HK-2 (cell line): ENCODE measurements around the gene EEF1AKMT4.

ENCODE experiments used
- DNase-seq: peaks from one replicate; pipeline ENCODE4 v3.0.0-alpha.2; 2018; ENCODE audit not compliant: unreplicated experiment

The EEF1AKMT4 gene

GRCh38 chr3:184249412-184250166 is at the start of gene EEF1AKMT4:
TSS of gene EEF1AKMT4 (plus strand) at chr3:184249672. CDS start at chr3:184249695, 23 bp downstream.
- peak; percentile 96 for DNase-seq

GRCh38 chr3:184200825-184201224 is 48.6 kb upstream of the EEF1AKMT4 start:
- no peak for DNase-seq

DNA sequence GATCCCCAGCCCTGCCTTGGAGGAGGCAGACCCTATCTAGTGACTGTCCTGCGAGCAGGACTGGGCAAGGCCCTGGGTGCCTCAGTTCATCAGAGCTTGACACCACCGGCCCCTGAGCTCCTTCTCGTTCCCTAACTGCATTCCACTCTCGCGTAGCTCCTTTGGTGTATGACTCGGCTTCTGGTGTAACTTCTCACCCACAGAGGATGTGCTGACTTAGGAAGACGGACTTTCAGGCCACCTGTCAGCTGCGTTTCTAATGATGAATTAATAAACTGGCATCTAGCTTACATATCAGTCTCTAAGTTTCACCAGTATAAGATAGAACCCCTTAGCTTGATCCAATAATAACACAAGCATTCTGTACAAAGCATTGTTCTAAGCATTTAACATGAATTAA is 45.9 kb upstream of the EEF1AKMT4 start:
- DNase-seq = no peak

GRCh38 chr3:184209146-184209923 is 40.1 kb upstream of the EEF1AKMT4 start:
- no peak for DNase-seq

DNA sequence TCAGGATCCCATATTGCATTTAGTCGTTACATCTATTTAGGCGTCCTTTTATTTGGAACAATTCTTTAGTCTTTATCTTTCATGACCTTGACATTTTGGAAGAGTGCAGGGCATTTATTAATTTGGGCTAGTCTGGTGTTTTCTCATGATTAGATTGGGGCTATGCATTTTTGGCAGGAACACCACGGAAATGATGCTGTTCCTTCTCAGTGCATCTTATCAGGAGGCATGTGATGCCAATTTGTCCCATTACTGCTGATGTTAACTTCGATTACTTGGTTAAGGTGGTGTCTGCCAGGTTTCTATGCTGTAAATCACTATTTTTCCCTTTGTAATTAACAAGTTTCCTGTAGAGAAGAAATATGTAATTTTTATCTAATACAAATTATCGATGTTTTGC is 38.2 kb upstream of the EEF1AKMT4 start:
- no peak for DNase-seq

GRCh38 chr3:184211718-184212117 is 37.8 kb upstream of the EEF1AKMT4 start:
- no peak for DNase-seq

- no peak for DNase-seq
These were observed 30.7 kb upstream of the EEF1AKMT4 start for GRCh38 chr3:184218814-184219213.

GRCh38 chr3:184222521-184222920 is 27.0 kb upstream of the EEF1AKMT4 start:
- DNase-seq = no peak

DNA sequence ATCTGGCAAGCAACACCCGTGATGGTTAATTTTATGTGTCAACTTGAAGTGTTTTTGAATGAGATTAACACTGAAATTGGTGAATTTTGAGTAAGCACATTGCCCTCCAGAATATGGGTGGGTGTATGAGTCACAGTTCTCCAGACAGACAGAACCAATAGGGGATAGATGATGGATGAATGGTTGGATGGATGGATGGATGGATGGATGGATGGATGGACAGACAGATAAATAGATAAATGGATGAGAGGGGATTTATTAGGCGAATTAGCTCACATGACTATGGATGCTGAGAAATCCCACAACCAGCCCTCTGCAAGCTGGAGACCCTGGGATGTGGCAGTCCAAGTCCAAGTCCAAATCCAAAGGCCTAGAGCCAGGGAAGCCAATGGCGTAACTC is 25.5 kb upstream of the EEF1AKMT4 start:
- DNase-seq = no peak

DNA sequence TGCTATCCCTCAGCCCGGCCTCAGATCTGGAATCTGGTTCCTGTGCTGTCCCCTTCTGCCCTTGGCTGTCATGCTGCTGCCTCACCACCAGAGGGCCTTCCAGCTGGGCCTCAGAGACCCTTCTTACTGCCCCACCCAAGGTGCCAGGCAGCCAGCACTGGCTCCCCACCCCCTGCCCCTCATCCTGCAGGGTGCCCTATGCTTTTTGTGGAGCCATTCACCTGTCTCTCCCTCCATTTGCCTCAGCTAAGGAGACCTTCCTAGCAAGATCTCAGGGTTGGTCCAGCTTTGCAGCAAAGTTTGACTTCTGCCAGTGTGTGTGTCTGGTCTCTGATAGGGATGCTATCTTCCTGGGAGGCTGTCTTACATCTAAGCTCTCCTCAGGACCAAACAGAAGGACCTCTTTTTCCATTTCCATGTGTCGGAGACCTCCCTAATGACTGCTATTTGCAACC is 22.0 kb upstream of the EEF1AKMT4 start:
- no peak for DNase-seq

DNA sequence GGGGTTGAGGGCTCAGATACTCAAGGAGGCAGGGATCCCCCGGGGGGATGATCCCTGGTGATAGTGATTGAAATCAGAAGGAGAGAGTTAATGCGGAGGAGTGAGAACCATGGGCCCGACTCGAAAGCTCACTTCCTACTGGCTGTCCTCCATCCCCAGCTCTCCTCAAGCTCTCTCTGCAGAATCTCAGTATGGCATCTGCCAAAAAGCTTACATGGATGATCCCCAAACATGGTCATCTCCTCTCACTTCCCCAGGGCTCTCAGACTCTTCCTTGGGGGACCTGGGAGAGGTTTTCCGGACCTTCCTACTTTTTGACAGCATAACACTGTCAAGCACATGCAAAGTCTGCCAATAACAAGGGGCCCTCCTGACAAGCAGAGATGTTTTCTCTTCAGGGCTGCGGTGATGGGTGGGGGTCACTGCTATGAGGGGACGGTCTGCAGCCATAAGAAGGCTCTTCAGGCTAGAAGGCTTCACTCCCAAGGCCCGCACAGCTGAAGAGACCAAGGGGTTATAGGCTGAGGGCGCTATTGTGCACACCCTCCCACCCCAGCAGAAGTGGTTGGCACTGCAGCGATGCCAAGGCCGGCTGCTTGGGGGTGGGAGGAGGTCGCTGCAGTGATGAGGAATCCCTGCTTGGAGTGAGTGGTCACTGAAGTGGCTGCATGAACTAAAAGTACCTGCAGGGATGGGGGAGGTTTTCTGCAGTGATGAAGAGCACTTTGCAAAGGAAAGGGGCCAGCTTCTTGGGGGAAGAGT is 20.9 kb upstream of the EEF1AKMT4 start:
- no peak for DNase-seq

DNA sequence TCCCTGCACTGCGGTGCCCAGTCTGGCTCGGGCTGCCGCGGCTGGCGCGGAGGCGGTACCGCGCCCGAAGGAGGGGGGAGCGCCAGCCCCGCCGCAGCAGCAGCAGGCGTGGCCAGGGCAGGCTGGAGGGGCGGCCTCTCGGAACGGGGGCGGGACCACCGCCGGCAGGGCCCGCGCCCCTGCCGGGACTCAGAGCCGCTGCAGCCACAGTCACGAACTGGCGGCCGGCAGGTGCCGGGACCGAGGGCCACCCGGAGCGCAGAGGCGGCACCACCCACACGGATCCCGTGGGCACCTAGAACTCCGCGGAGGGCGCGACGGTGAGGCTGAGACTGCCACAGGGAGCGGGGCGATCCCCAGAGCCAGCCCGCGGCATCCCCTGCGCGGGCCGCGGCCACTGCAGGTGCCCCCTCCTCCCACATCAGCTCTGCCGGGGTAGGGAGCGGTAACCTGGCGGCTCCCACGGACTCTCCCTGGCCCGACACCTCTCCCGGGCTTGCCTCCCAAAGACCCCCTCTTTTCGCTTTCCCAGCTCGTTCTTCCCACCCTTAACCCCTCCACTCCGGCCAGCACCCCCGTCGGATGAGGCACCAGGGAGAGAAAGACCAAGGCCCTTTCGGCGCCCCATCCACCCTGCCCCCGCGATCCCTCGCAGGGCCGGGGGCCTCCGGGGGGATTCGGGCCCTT is 19.9 kb upstream of the EEF1AKMT4 start, which contains the start of gene VWA5B2:
Gene VWA5B2 (plus strand): TSS at position 192 of the 687 bp plus-strand sequence. CDS start 944 bp downstream, outside the sequence.
- DNase-seq = peak; percentile 64

DNA sequence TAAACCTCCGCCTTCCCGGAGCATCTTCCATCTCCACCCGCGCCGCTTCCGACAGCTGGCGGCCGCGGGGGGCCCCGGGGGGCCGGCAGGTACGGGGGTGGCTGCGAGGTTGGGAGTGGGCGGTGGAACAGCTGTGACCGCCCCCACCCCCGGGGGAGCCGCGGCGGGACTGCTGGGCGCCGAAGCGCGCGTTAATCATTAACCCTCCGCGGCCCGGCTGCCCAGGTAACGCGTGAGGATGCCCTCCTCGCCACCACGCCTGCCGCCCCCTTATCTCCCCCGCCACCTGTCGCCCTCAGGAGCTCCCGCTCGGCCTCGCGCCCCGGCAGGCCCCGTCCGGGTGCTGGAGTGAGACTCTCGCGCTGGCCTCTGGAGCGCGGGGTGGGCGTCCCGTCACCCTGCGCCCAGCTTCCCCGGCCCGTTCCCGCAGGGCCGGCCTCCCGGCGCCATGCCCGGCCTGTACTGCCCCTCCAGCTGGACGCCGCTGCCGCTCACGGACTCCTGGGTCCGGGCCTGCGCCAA is 19.3 kb upstream of the EEF1AKMT4 start:
- DNase-seq = no peak

DNA sequence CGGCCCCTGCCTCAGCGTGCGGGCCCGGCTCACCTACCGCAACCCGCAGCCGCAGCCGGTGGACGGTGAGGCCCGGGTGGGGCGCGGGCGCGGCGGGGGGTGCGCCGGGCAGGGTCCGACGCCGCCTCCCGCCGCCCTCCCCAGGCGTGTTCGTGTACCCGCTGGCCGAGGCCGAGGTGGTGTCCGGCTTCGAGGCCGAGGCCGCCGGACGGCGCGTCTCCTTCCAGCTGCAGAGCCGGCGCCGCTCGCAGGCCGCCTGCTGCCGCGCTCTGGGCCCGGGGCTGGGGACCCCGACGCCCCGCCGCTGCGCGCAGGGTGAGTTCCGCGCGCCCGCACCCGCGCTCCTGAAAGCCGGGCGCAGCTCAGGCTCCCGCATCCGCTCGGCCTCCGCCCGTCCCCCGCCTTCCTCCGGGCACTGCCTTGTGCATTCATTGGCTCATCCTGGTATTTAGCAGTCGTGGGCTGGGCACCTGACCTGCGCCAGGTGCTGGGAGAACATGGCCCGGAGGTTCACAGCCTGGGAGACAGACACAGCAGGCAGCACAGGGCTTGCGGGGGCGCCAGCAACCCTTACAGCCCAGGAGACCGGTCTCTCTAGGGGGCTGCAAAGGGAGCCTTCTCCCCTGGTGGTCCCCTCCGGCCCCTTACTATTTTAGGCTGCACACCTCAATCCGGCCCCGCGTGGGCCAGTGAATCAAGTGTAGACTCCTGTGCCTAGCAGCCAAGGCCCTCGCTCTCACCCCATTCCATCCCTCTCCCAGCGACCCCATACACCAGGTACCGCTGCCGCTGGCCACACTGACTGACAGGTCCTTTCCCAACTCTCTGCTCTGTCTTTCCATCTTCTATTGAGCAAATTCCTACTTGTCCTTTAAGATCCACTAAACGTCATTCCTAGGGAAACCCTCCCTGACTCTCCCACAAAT is 18.6 kb upstream of the EEF1AKMT4 start:
- DNase-seq = no peak

GRCh38 chr3:184231671-184232070 is 17.8 kb upstream of the EEF1AKMT4 start:
- DNase-seq = no peak

DNA sequence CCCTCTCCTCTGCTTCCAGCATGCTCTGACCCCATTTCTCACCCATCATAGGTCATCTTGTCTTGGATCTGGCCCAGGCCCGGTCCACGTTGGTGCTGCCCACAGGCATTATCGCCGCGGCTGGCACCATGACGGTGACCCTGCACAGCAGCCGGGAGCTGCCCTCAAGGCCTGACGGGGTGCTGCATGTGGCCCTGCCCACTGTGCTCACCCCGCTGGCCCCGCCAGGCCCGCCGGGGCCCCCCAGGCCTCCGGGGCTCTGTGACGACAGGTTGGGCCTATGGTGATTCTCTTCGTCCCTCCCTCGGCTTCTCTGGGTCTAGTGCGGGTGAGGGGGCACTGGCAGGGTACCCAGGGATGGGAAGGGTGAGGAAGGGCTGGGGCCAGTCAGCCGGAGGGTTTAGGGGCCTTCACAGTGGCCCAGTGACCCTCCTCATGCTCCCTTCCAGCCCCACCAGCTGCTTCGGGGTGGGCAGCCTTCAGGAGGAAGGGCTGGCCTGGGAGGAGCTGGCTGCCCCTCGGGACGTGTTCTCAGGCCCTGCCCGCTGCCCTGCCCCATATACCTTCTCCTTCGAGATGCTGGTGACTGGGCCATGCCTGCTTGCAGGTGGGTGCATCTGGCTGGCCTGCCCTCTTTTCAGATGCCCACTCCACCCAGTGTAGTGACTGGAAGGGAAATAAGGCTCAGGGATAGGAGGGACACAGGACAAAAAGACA is 16.2 kb upstream of the EEF1AKMT4 start:
- no peak for DNase-seq

DNA sequence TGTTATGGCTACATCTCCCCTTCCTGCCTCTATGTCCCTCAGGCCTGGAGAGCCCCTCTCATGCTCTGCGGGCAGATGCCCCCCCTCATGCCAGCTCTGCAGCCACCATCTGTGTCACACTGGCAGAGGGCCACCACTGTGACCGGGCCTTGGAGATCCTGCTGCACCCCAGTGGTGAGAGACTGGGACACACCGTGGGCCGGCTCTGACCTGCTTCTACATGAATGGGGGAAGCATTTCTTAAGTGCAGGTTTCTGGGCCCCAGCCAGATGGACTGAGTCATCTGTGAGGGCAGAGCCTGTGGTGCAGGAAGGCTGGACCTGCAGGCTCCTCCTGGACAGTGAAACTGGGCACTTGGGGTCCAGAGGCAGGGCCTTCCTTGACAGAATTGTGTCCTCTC is 15.2 kb upstream of the EEF1AKMT4 start:
- DNase-seq = peak; percentile 89

- DNase-seq = no peak
These were observed 14.6 kb upstream of the EEF1AKMT4 start for GRCh38 chr3:184234671-184235380.
